H9 (cell line): Measurements from ENCODE around the gene ZNF215. TPM values are rescaled to one million over a fixed set of nuclear protein-coding genes. Genes with fewer than 3 reads are reported as not detected.
"Not testable (repeated sequence)": the region's sequence is repeated elsewhere in the genome, so short reads cannot be mapped to it uniquely, and the experiment has no call there.

Experiments
- DNase-seq: peaks from one replicate; pipeline ENCODE4 v3.0.0-alpha.2; 2017
- H2AFZ ChIP-seq: one replicate; pipeline ENCODE4 v1.6.1; 2013; ENCODE audit warnings: mild to moderate bottlenecking, low read length, control low read depth, moderate library complexity
- H2AK5ac ChIP-seq: 2 replicates; pipeline ENCODE4 v1.6.1; 2013; ENCODE audit warnings: low read length, control low read depth, mixed read lengths; ENCODE audit not compliant: insufficient read length
- H2BK120ac ChIP-seq: one replicate; pipeline ENCODE4 v1.6.1; 2013; ENCODE audit warnings: low read depth, mild to moderate bottlenecking, low read length, control low read depth, inconsistent platforms; ENCODE audit not compliant: poor library complexity, severe bottlenecking
- H2BK12ac ChIP-seq: 2 replicates; pipeline ENCODE4 v1.6.1; 2013; ENCODE audit warnings: low read length, control low read depth, mixed read lengths, low read depth; ENCODE audit not compliant: insufficient read length
- H2BK15ac ChIP-seq: 2 replicates; pipeline ENCODE4 v1.6.1; 2013; ENCODE audit warnings: low read depth, low read length, control low read depth
- H2BK20ac ChIP-seq: one replicate; pipeline ENCODE4 v1.6.1; 2013; ENCODE audit warnings: low read depth, mild to moderate bottlenecking, low read length, control low read depth, inconsistent platforms; ENCODE audit not compliant: poor library complexity, severe bottlenecking
- H2BK5ac ChIP-seq: 2 replicates; pipeline ENCODE4 v1.6.1; 2013; ENCODE audit warnings: low read length, control low read depth, mixed read lengths; ENCODE audit not compliant: insufficient read length
- H3K14ac ChIP-seq: 2 replicates; pipeline ENCODE4 v1.6.1; 2013; ENCODE audit warnings: low read length, control low read depth; ENCODE audit not compliant: insufficient read depth
- H3K18ac ChIP-seq: 2 replicates; pipeline ENCODE4 v1.6.1; 2013; ENCODE audit warnings: low read depth, mild to moderate bottlenecking, mixed read lengths, low read length, control low read depth; ENCODE audit not compliant: insufficient read length
- H3K23ac ChIP-seq: 2 replicates; pipeline ENCODE4 v1.6.1; 2013; ENCODE audit warnings: low read length, control low read depth, mixed read lengths, low read depth; ENCODE audit not compliant: insufficient read length
- H3K23me2 ChIP-seq: 2 replicates; pipeline ENCODE4 v1.6.1; 2013; ENCODE audit warnings: low read depth, mild to moderate bottlenecking, mixed read lengths, low read length, control low read depth; ENCODE audit not compliant: insufficient read length, poor library complexity, severe bottlenecking
- H3K27ac ChIP-seq: 2 replicates; pipeline ENCODE4 v1.5.1; 2013; ENCODE audit warnings: low read length, control low read depth, mixed read lengths, low read depth; ENCODE audit not compliant: insufficient read length
- H3K27me3 ChIP-seq: 2 replicates; pipeline ENCODE4 v1.6.1; 2013; ENCODE audit warnings: low read length, control low read depth, inconsistent platforms; ENCODE audit not compliant: insufficient read depth
- H3K4ac ChIP-seq: 2 replicates; pipeline ENCODE4 v1.6.1; 2013; ENCODE audit warnings: low read depth, mild to moderate bottlenecking, control low read depth, inconsistent platforms, low read length, moderate library complexity
- H3K4me1 ChIP-seq: 2 replicates; pipeline ENCODE4 v1.6.1; 2013; ENCODE audit warnings: low read length, control low read depth, inconsistent platforms; ENCODE audit not compliant: insufficient read depth
- H3K4me2 ChIP-seq: 2 replicates; pipeline ENCODE4 v1.6.1; 2013; ENCODE audit warnings: low read length, control low read depth, mixed read lengths; ENCODE audit not compliant: insufficient read length, insufficient read depth
- H3K56ac ChIP-seq: 2 replicates; pipeline ENCODE4 v1.6.1; 2013; ENCODE audit warnings: low read depth, mild to moderate bottlenecking, mixed read lengths, low read length, control low read depth; ENCODE audit not compliant: insufficient read length
- H3K79me1 ChIP-seq: 2 replicates; pipeline ENCODE4 v1.6.1; 2013; ENCODE audit warnings: low read depth, mild to moderate bottlenecking, moderate library complexity, low read length, control low read depth, inconsistent platforms; ENCODE audit not compliant: insufficient read depth, poor library complexity, severe bottlenecking
- H3K79me2 ChIP-seq: 2 replicates; pipeline ENCODE4 v1.6.1; 2013; ENCODE audit warnings: low read length, control low read depth, inconsistent platforms; ENCODE audit not compliant: insufficient read depth
- H3K9ac ChIP-seq: 2 replicates; pipeline ENCODE4 v1.6.1; 2013; ENCODE audit warnings: low read length, control low read depth, mixed read lengths; ENCODE audit not compliant: insufficient read length; ENCODE audit errors: extremely low read depth
- H3K9me3 ChIP-seq: one replicate; pipeline ENCODE4 v1.6.1; 2013; ENCODE audit warnings: low read depth, low read length, inconsistent platforms; ENCODE audit not compliant: control insufficient read depth
- H3T11ph ChIP-seq: one replicate; pipeline ENCODE4 v1.6.1; 2013; ENCODE audit warnings: mild to moderate bottlenecking, low read length, control low read depth, inconsistent platforms
- H4K20me1 ChIP-seq: one replicate; pipeline ENCODE4 v1.6.1; 2013; ENCODE audit not compliant: control insufficient read depth, insufficient read length, insufficient read depth
- H4K5ac ChIP-seq: 2 replicates; pipeline ENCODE4 v1.6.1; 2013; ENCODE audit warnings: low read depth, mild to moderate bottlenecking, mixed read lengths, low read length, control low read depth; ENCODE audit not compliant: insufficient read length
- H4K8ac ChIP-seq: replicated peaks from 2 replicates; pipeline ENCODE4 v1.6.1; 2013; ENCODE audit warnings: low read length, control low read depth, mixed read lengths, low read depth; ENCODE audit not compliant: insufficient read length
- H4K91ac ChIP-seq: 2 replicates; pipeline ENCODE4 v1.6.1; 2013; ENCODE audit warnings: low read depth, mild to moderate bottlenecking, moderate library complexity, mixed read lengths, low read length, control low read depth; ENCODE audit not compliant: insufficient read length
- H3K27ac Mint-ChIP-seq, 3 experiments: 2 replicates in 2 of 3; 3 replicates in 1 of 3; pipeline ENCODE4 v1.8.0; 2020 to 2021; ENCODE audit warnings: mixed read lengths in 3 of 3, mild to moderate bottlenecking in 1 of 3, moderate library complexity in 1 of 3
- H3K27me3 Mint-ChIP-seq: 2 replicates; pipeline ENCODE4 v1.8.0; 2021; ENCODE audit warnings: low read depth, mild to moderate bottlenecking, moderate library complexity, mixed read lengths
- H3K36me3 Mint-ChIP-seq, 3 experiments: 2 replicates in 2 of 3; 3 replicates in 1 of 3; pipeline ENCODE4 v1.8.0; 2020 to 2021; ENCODE audit warnings: low read depth in 3 of 3, mixed read lengths in 3 of 3; ENCODE audit not compliant: insufficient read depth in 1 of 3
- H3K4me1 Mint-ChIP-seq, 2 experiments: 2 replicates each; pipeline ENCODE4 v1.8.0; 2020; ENCODE audit warnings: mixed read lengths in 2 of 2
- H3K4me3 Mint-ChIP-seq, 2 experiments: 2 replicates in 1 of 2; 3 replicates in 1 of 2; pipeline ENCODE4 v1.8.0; 2020 to 2021; ENCODE audit warnings: mild to moderate bottlenecking in 2 of 2, mixed read lengths in 2 of 2, moderate library complexity in 1 of 2
- H3K9me3 Mint-ChIP-seq, 2 experiments: 2 replicates in 1 of 2; 3 replicates in 1 of 2; pipeline ENCODE4 v1.8.0; 2020; ENCODE audit warnings: mild to moderate bottlenecking in 2 of 2, mixed read lengths in 2 of 2, moderate library complexity in 1 of 2
- WGBS: extraction: QIAGEN DNeasy Blood & Tissue Kit; methylation state at CpG from one replicate; pipeline ENCODE4 v1.1.7; 2013; ENCODE audit warnings: missing lambda C conversion rate, low lambda C conversion rate, mixed read lengths; ENCODE audit not compliant: insufficient read length; ENCODE audit errors: extremely low coverage; 5-methylcytosine and 5-hydroxymethylcytosine counted together
- total RNA-seq: library from RNA; stranded (reverse); gene quantifications from 2 replicates; pipeline ENCODE4 v1.2.1, GENCODE V29; 2021
- TF ChIP-seq, protein P1 (sequence below): fragments of 200-600 bp; sonication (generic); conservative IDR thresholded peaks from 3 replicates; pipeline ENCODE4 v1.8.0; 2021; ENCODE audit warnings: antibody characterized with exemption, mild to moderate bottlenecking

Gene ZNF215
- total RNA-seq, 1 experiment from 2014 or later: 18.0 TPM

DNA sequence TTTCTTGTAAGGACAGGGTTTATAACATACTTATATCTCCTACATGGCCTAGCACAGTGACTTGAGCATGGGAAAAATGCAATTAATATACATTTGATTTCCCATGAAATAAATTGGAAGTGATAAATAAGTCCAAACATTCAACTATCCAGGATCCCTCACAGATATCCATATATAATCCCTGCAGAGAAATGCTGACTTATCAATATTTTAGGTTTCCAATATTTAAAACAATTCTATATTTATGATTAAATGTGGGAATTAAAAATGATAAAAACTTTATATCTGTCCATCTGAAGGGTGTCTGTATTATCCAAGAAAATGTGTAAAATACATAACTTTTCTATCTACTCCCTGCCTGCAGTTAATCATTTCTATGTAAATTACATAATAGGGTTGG is 43.5 kb upstream of the ZNF215 start:
- no peak overlapping the region for H3K23ac ChIP-seq
- H3K4me1 ChIP-seq: no peaks in the 10 kb centered on the region
- no peak overlapping the region for H4K91ac ChIP-seq
- H3K18ac ChIP-seq: no peak overlapping the region
- H3K36me3 Mint-ChIP-seq: no peaks in the 10 kb centered on the region
- H4K5ac ChIP-seq: no peak overlapping the region
- H3K4me2 ChIP-seq: no peak overlapping the region
- DNase-seq: no peak
- no peak overlapping the region for H3K27ac Mint-ChIP-seq
- no peak overlapping the region for H3T11ph ChIP-seq
- H3K4me1 Mint-ChIP-seq: no peaks in the 10 kb centered on the region
- H3K56ac ChIP-seq: no peak overlapping the region
- H3K79me2 ChIP-seq: no peaks in the 10 kb centered on the region
- no peak overlapping the region for H2BK5ac ChIP-seq
- no peak overlapping the region for H3K27ac ChIP-seq
- no peaks in the 10 kb centered on the region for H3K23me2 ChIP-seq
- no peak overlapping the region for H3K4me3 Mint-ChIP-seq
- no peak overlapping the region for H2BK12ac ChIP-seq
- TF ChIP-seq, protein P1, sequence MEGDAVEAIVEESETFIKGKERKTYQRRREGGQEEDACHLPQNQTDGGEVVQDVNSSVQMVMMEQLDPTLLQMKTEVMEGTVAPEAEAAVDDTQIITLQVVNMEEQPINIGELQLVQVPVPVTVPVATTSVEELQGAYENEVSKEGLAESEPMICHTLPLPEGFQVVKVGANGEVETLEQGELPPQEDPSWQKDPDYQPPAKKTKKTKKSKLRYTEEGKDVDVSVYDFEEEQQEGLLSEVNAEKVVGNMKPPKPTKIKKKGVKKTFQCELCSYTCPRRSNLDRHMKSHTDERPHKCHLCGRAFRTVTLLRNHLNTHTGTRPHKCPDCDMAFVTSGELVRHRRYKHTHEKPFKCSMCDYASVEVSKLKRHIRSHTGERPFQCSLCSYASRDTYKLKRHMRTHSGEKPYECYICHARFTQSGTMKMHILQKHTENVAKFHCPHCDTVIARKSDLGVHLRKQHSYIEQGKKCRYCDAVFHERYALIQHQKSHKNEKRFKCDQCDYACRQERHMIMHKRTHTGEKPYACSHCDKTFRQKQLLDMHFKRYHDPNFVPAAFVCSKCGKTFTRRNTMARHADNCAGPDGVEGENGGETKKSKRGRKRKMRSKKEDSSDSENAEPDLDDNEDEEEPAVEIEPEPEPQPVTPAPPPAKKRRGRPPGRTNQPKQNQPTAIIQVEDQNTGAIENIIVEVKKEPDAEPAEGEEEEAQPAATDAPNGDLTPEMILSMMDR: no peak
- no peak overlapping the region for H2AK5ac ChIP-seq
- H4K8ac ChIP-seq: no peak overlapping the region
- H2AFZ ChIP-seq: no peak overlapping the region
- no peak overlapping the region for H3K4ac ChIP-seq
- no peaks in the 10 kb centered on the region for H4K20me1 ChIP-seq
- H2BK120ac ChIP-seq: no peak overlapping the region
- no peaks in the 10 kb centered on the region for H3K27me3 ChIP-seq
- no peak overlapping the region for H2BK20ac ChIP-seq
- H3K9me3 ChIP-seq: no peaks in the 10 kb centered on the region
- H3K9me3 Mint-ChIP-seq: no peaks in the 10 kb centered on the region; a peak in 1 of 5 replicates
- H3K27me3 Mint-ChIP-seq: no peaks in the 10 kb centered on the region
- H3K9ac ChIP-seq: no peak overlapping the region
- no peaks in the 10 kb centered on the region for H3K79me1 ChIP-seq
- no peak overlapping the region for H2BK15ac ChIP-seq
- no peak overlapping the region for H3K14ac ChIP-seq

DNA sequence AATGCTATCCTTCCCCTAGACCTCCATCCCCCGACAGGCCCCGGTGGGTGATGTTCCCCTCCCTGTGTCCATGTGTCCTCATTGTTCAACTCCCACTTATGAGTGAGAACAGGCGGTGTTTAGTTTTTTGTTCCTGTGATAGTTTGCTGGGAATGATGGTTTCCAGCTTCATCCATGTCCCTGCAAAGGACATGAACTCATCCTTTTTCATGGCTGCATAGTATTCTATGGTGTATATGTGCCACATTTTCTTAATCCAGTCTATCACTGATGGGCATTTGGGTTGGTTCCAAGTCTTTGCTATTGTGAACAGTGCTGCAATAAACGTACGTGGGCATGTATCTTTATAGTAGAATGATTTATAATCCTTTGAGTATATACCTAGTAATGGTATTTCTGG is 38.5 kb upstream of the ZNF215 start:
- H3K27ac Mint-ChIP-seq, H2AFZ ChIP-seq, H3K79me2 ChIP-seq, H2AK5ac ChIP-seq, H3K23me2 ChIP-seq, H3K4me2 ChIP-seq, H3K14ac ChIP-seq, H2BK15ac ChIP-seq, H3K56ac ChIP-seq, H3K27me3 ChIP-seq, H2BK20ac ChIP-seq, H4K5ac ChIP-seq, H3K79me1 ChIP-seq, H3K4me1 ChIP-seq, H3K4me3 Mint-ChIP-seq, H3K9ac ChIP-seq, H4K8ac ChIP-seq, H2BK12ac ChIP-seq, H3K4me1 Mint-ChIP-seq, H3K27me3 Mint-ChIP-seq, H3K18ac ChIP-seq, H3K36me3 Mint-ChIP-seq, H3K23ac ChIP-seq, H3K4ac ChIP-seq, DNase-seq, H2BK5ac ChIP-seq, H4K91ac ChIP-seq, H3K9me3 Mint-ChIP-seq, H3T11ph ChIP-seq, H4K20me1 ChIP-seq, H3K27ac ChIP-seq, H3K9me3 ChIP-seq, H2BK120ac ChIP-seq: not testable (repeated sequence)
- no CpG with 5 or more reads among the region's 5 CpGs for WGBS
